Measurements from ENCODE around the gene INPP5A.

DNA sequence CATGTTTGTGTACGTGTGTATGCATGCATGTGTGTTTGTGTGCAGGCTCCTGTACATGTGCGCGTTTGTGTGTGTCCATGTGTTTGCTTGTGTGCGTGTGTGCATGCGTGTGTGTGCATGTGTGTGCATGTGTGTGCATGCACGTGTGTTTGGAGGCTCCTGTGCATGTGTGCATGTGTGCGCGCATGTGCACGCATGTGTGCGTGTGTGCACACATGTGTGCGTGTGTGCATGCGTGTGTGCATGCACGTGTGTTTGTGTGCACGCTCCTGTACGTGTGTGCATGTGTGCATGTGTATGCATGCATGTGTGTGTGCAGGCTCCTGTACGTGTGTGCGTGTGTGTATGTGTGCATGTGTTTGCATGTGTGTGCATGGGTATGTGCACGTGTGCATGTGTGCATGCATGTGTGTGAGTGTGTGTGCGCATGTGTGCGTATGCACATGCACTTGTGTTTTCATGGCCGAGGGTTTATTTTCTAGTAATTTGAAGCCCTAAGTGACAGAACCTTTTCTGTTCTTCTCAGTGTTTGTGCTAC lies 59.2 kb downstream of the INPP5A start:
- TF ChIP-seq POLR2A (IDR thresholded peaks at IDR 0.05), result no peak
- TF ChIP-seq, protein P1, sequence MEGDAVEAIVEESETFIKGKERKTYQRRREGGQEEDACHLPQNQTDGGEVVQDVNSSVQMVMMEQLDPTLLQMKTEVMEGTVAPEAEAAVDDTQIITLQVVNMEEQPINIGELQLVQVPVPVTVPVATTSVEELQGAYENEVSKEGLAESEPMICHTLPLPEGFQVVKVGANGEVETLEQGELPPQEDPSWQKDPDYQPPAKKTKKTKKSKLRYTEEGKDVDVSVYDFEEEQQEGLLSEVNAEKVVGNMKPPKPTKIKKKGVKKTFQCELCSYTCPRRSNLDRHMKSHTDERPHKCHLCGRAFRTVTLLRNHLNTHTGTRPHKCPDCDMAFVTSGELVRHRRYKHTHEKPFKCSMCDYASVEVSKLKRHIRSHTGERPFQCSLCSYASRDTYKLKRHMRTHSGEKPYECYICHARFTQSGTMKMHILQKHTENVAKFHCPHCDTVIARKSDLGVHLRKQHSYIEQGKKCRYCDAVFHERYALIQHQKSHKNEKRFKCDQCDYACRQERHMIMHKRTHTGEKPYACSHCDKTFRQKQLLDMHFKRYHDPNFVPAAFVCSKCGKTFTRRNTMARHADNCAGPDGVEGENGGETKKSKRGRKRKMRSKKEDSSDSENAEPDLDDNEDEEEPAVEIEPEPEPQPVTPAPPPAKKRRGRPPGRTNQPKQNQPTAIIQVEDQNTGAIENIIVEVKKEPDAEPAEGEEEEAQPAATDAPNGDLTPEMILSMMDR (IDR thresholded peaks at IDR 0.05), result no peak
